ENCODE measurements around the gene HOOK1. TPM values are rescaled to one million over a fixed set of nuclear protein-coding genes. Genes with fewer than 3 reads are reported as not detected.

The HOOK1 gene
- total and polyA plus RNA-seq, 2 of the 13 experiments (the other 11 are each of a cell fraction or from before 2014, with no cell fraction given) = 11.3 to 24.2 TPM

DNA sequence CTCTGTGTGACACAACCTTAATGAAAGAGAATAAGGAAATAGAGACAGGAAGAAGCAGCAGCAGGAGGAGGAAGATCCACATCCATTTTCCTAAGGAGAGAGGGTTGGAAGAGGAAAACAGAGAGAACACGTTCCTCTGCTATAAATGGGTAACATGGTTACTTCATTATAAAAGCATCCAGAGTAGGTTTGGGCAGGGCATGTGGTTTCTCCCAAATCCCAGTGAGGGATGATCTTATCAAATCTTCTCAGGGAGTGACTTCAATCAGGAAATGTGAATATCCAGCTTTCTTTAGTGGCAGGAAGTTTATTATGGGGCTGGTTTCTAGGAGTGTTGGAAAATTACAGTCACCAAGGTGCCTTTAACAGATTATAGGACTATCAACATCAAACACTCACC lies 100.8 kb downstream of the HOOK1 start (continued):
- TF ChIP-seq TOPORS (CRISPR knock-in tag; IDR thresholded peaks at IDR 0.05) (no peak), CBX2 (IDR thresholded peaks at IDR 0.05; ENCODE audit: low read depth, low read length) (no peak), CBX2 (CRISPR knock-in tag; IDR thresholded peaks at IDR 0.05; ENCODE audit: low read depth) (no peak)
- TF ChIP-seq, protein P1, sequence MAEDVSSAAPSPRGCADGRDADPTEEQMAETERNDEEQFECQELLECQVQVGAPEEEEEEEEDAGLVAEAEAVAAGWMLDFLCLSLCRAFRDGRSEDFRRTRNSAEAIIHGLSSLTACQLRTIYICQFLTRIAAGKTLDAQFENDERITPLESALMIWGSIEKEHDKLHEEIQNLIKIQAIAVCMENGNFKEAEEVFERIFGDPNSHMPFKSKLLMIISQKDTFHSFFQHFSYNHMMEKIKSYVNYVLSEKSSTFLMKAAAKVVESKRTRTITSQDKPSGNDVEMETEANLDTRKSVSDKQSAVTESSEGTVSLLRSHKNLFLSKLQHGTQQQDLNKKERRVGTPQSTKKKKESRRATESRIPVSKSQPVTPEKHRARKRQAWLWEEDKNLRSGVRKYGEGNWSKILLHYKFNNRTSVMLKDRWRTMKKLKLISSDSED (CRISPR knock-in tag; IDR thresholded peaks at IDR 0.05) = no peak

DNA sequence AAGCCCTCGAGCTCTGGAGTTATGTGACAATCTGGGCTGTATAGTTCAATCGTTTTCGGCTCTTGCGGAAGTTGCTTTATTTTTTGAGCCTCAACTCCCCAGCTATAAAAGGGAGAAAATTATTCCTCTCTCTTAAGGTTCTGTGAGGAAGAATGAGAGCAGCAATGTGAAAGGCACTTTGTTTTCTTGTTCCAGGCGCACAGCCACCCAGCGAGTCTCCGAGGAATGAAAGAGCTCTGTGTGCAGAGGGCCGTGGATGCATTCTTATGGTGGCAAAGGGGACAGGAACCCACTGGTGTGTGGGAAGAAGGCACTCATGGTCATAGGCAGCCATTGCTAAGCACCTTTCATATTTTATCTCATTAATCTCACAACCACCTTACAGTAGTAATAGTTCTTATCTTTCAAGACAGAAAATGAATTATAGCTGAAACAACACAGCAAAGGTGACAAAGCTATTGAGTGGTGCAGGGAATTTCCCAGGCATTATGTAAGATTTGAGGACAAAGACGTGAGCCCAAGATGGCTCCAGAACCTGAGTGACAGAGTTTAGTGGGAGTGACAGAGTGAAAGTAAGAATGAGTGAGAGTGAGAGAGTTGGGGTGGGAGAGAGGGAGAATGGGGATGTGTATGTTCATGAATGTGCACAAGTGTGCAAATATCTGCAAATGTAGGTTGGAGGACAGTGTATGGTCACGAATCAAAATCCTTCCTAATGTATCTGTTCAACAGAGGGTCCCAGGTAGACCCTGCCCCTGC lies 102.5 kb downstream of the HOOK1 start:
- no peak overlapping the region for H3K9ac ChIP-seq (ENCODE audit: insufficient read depth, low read depth, low read length)
- H3K79me2 ChIP-seq (ENCODE audit: insufficient read depth, low read length) = no peaks in the 10 kb centered on the region
- whole genome bisulfite sequencing (ENCODE audit: low lambda C conversion rate) = 90% methylated on average over 10 of the region's 10 CpGs
- DNase-seq (ENCODE audit: low spot score) (no peak), ATAC-seq (no peak), FAIRE-seq (no peak)
- no peak overlapping the region for H3K27ac ChIP-seq (ENCODE audit: extremely low read length, insufficient read depth, low read length)
- H4K20me1 ChIP-seq (ENCODE audit: insufficient read depth, low read length) = no peaks in the 10 kb centered on the region
- H3K27me3 ChIP-seq (ENCODE audit: control insufficient read depth in 1 of 2, insufficient read depth in 2 of 2, low read length in 2 of 2) = no peaks in the 10 kb centered on the region
- no peaks in the 10 kb centered on the region for H3K9me3 ChIP-seq (ENCODE audit: low read length)
- H3K4me1 ChIP-seq (ENCODE audit: insufficient read depth, low read length) = peaks cover 8% of the 10 kb centered on the region; the same call in 1 of the 2 replicates
- ChIA-PET CTCF (ENCODE audit: low intra/inter-chr PET ratio, low total read pairs) (no interaction called here), POLR2A (no interaction called here)
- H3K36me3 ChIP-seq (replicated peaks in 1 of 2; ENCODE audit: control insufficient read depth in 1 of 2, insufficient read depth in 2 of 2, low read length in 2 of 2) = no peaks in the 10 kb centered on the region
- no peak overlapping the region for H2AFZ ChIP-seq (ENCODE audit: low read length)
- TF ChIP-seq EP300 (IDR thresholded peaks at IDR 0.05; ENCODE audit: low read depth in 2 of 2, low read length in 2 of 2) (no peak), EP300 (CRISPR knock-in tag; IDR thresholded peaks at IDR 0.05; ENCODE audit: borderline replicate concordance) (no peak), BCL6 (CRISPR knock-in tag; IDR thresholded peaks at IDR 0.05) (no peak), DMAP1 (CRISPR knock-in tag; IDR thresholded peaks at IDR 0.05) (no peak), ZZZ3 (CRISPR knock-in tag; IDR thresholded peaks at IDR 0.05; ENCODE audit: borderline replicate concordance) (no peak), SP4 (CRISPR knock-in tag; IDR thresholded peaks at IDR 0.05) (no peak), ZNF205 (CRISPR knock-in tag; IDR thresholded peaks at IDR 0.05) (no peak), ZSCAN25 (CRISPR knock-in tag; IDR thresholded peaks at IDR 0.05) (no peak), ZNF678 (CRISPR knock-in tag; IDR thresholded peaks at IDR 0.05) (no peak), SOX6 (IDR thresholded peaks at IDR 0.05) (no peak), SOX6 (CRISPR knock-in tag; IDR thresholded peaks at IDR 0.05) (no peak)
- BruUV-seq (replicated peaks) = no TSS peak
- no peak overlapping the region for H3K4me2 ChIP-seq (ENCODE audit: low read depth, low read length)
- intact Hi-C loops (cut with micrococcal nuclease; ENCODE audit: unreplicated experiment) = no loop called here
- H3K4me3 ChIP-seq (replicated peaks in 1 of 3; ENCODE audit: insufficient read depth in 1 of 3, low read depth in 2 of 3, low read length in 3 of 3) = no peak overlapping the region
- in situ Hi-C loops (cut with HindIII; ENCODE audit: extremely low pct_ligation_motif_present, low pct_unique_long_range_greater_than_20kb) = no loop called here

Data from HepG2 (cell line).